ENCODE measurements around the gene STIM1.
A peak's percentile ranks its signal among the peaks of the same experiment; 100 is the strongest.

Gene STIM1

DNA sequence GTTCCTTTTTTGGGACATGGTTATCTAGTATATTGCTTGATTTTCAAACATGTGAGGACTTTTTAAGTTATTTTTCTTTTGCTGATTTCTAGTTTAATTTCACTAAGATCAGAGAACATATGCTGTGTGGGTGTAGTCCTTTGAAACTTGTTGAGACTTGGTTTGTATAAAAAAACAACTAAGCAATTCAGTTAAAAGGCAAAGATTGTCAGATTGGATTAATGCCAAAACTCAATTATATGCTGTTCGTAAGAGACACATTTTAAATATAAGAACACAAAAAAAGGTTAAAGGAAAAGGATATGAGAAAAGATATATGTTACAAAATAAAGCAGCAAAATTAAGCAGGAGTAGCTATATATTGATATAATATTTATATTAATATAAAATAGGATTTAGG is 221.3 kb downstream of the STIM1 start:
- DNase-seq = no peak

DNA sequence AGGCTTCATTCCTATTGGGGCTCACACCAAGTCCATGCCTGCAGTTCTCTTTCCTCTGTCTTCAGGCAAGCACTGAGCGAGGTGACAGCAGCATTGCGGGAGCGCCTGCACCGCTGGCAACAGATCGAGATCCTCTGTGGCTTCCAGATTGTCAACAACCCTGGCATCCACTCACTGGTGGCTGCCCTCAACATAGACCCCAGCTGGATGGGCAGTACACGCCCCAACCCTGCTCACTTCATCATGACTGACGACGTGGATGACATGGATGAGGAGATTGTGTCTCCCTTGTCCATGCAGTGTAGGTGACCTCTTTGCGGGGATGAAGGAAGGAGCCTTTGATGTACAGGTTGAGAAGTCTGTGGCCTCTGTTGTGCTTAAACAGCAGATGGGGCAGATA is 227.7 kb downstream of the STIM1 start:
- no peak for DNase-seq

DNA sequence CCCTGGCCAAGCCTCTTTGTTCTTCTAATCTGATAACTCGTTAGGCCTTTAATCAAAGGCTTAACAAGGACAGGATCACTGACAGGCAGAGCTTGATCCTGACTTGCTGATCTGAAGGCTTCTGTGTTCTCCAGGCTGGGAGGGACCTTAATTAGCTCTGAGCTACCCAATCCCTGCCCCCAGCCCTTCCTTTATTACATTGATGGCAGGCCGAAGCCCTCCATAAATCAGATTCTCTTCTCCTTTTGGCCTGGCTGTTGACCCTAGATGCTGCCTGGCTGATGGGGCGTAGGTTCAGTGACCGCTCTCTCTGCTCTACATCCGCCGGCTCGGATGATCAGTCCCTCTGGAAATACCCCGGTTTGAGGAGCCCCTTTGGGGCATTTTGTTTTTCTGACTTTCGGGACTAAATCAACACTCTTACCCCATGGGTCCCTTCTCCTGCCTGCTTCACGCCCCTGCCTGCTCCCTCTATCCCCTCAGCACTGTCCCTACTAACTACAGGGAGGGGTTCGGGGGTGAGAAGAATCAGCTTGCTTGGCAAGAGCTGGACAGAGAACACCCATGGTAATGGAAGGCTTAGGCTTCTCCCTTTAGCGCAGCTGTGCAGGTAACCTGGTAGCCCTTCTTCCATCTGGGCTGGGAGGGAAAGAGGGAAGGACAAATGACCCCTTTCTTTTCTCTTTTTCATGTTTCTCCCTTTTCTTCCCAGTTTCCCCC is 229.1 kb downstream of the STIM1 start:
- DNase-seq = no peak

DNA sequence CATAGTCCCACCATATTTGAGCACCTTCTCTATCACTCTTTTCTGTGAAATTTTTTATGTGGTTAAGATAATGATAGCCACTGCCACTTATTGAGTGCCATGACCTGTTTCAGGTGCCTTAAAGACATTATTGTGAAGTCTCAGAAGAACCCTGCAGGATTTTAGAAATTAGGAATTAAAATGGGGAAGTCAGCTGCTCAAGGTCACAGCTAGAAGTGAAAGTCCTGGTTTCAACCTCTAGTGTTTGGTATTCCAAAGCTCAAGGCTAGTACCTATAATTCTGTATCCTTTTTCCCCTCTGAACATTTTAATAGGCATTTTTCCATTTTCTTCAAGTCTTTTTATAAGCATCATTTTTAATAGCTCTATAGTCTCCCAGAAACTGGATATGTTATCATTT is 230.1 kb downstream of the STIM1 start:
- DNase-seq = no peak

DNA sequence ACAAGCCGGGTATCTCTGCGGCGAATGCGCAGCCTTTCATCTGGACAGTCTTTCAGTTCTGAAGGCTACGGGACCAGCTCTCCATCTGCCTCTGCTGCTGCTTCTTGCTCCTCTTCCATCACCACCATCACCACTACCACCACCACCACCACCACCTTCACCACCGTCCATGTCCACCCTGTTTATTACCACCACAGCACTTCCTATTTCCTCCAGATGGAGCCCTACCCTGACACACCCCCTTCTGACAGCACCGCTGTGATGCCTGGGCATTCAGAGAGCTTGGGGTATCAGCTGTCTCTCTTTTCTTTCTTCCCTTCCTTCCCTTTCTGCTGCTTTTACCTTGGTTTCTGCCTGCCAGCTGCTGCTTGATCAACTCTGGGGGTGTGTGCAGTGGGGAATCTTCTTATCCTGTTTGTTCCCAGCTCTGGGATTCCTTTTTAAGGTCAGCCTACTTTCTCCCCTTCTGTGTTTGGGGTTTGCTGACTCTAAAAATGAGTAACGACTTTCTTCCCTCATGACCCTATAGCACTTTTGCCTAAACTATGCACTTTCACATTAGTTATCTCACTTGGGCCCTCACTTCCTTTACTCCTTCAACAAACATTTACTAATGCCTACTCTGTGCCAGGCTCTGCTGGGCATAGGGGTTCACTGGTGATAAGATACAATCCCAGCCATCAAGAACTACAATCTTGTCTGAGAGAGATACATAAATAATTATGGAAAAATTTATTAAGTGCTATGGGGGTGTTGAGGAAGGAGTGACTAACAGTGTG is 231.3 kb downstream of the STIM1 start:
- no peak for DNase-seq

DNA sequence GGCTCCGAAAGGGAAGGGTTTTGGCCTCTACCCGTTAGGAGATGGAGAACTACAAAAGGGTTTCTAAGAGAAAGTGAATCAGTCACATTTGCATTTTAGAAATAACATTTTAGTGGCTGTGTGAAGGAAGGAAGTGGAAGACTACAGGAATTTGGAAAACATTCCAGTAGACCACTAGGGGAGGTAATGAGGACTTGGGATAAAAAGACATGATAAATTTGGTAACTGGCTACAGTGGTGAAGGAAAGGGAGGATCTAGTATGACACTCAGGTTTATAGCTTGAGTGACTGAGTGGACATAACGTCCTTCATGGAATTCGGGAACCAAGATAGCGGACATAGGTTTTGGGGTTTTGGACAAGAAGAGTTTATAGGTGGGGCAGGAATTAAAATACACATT is 232.1 kb downstream of the STIM1 start:
- no peak for DNase-seq

DNA sequence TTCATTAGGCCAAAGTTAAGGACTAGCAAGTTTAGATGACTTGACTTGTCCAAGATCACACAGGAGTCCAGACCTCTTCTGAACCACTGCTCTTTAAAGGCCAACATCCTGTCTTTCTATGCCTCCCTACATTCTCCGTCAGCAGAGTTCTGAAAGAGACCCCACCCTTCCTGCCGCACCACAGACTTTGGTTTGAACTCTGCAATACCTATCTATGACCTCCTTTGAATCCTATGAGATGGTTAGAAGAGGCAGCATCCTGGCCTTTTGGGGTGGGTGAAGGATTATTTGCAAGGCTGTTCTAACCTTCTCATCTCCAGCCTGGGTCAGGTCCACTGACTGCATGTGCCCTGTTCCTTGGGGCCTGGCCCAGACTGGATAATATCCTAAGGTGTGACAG is 234.8 kb downstream of the STIM1 start:
- peak; percentile 30 for DNase-seq

DNA sequence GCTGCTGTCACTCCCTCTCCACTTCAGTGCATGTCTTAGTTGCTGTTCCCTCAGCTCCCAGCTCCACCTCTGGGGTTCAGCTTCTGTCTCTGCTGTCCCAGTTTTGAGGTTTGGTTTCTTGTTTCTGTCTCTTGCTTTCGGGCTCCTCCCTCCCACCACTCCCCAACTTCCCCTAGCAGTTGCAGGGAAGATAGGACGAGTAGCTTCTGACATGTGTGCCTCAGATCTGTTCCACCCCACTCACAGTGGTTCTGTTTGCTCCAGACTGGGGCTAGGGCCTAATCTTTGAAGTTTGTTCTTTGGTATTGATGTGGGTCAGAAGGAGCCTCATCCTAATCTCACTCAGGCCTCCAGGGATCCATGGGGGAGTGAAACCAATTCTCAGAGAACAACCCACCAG is 236.6 kb downstream of the STIM1 start:
- no peak for DNase-seq

DNA sequence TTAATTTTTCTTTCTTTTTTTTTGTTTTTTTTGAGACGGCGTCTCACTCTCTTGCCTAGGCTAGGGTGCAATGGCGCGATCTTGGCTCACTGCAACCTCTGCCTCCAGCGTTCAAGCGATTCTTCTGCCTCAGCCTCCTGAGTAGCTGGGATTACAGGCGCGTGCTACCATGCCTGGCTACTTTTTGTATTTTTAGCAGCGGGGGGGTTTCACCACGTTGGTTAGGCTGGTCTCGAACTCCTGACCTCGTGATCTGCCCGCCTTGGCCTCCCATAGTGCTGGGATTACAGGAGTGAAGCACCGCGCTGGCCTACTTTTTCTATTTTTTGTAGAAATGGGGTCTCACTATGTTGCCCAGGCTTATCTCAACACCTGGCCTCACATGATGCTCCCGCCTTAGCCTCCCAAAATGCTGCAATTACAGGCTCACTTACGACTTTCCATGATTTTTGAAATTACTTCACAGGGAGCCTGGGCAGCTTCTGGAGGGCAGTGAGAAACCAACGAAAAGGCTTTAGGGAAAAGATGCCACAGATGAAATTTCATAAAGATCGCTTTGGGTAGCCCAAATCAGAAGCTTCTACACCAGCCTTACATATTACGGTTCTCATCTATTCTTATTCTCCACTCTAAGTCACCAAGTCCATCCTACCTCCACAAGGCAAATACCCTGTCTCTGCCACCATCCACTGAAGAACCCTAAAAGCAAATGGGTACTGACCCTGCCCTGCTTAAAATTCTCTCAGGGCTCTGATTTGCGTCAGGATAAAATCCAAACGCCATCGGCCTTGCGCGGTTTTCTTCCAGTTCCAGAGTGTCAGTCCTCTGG is 238.3 kb downstream of the STIM1 start:
- DNase-seq = no peak

DNA sequence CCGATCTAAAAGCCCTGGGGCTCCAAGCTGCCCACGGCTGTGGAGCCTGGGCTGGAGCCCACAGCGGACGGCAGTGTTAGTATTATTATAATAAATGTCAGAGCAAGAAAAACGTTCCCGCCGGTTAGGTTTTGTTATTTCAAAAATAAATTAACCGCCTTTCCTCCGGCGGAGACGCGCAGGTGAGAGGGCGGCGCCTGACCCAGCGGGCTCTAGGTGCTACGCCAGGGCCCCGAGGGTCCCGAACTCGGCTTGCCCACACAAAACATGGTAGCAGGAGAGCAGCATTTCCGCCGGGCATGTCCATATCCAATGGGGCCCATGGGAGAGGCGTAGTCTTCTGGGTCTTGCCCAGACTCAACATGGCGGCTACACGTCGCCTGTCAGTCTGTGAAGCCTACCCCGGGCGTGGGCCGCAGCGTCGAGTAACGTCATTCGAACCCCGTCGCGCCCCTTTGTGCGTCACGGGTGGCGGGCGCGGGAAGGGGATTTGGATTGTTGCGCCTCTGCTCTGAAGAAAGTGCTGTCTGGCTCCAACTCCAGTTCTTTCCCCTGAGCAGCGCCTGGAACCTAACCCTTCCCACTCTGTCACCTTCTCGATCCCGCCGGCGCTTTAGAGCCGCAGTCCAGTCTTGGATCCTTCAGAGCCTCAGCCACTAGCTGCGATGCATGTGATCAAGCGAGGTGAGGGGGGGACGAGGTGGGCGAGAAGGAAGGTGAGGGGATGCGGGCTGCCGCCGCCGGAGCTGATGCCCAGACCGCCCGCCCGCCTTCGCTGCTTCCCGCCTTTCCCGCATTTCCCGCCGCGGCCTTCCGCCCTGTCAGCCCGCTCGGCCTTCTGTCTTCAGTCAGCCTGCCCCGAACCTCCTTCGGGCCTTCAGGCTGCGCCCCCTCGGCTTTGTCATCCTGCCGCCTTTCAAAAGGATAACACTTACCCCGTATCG is 239.2 kb downstream of the STIM1 start, which contains the start of gene RRM1:
Gene RRM1, plus strand, starts transcription at position 452 of the 944 bp plus-strand sequence. Its CDS starts 214 bp downstream, at position 666.
- peak; percentile 89 for DNase-seq

DNA sequence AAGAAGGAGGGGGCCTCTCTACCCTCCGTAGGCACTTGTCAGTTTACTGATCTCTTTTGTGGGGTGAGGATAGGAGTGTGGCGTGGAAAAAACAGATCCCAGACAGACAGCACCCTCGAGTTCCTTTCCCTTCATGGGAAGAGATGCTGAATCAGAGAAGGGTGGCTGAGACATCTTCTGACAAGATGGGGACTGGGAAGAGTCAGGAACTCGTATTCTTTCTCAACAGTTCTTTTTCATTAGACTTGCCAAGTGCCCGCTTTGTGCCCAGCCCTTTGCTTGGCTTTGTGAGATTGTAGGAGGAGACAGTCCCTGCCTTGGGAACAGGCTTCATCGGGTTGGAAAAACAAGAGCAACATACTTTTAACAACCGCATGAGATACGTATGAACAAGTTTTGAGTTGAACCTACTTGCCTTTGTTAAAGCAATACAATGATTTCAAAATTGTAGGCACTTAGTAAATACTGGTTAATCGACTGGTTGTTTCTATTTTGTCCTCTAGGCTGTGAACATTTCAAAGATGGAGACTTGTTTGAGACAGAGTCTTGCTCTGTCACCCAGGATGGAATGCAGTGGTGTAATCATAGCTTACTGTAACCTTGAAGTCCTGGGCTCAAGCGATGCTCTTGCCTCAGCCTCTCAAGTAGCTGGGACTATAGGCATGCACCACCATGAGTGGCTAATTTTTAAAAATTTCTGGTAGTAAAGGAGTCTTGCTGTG is 240.2 kb downstream of the STIM1 start:
- DNase-seq = no peak

DNA sequence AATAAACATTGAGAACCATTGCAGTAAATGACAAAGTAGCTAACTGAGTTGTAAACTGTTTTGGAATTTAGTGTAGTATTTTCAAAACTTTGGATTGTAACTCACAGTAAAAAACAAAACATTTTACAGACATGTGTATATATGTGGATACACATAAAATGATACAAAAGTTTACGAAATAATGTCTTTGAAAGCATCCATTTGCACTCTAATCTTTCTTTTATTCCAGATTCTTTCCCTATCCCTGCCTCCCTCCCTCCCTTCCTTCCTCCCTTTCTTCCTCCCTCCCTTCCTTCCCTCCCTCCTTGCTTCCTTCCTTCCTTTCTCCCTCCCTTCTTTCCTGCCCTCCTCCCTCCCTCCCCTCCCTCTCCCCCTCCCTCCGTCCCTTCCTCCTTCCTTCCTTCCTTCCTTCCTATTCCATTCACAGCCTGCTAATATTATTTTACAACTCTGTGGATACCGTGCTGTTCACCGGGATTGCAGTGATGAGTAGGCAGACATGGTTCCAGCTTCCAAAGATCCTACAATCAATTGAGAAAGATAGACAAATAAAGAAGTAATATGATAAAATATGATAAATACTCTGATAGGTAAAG is 242.7 kb downstream of the STIM1 start:
- no peak for DNase-seq

DNA sequence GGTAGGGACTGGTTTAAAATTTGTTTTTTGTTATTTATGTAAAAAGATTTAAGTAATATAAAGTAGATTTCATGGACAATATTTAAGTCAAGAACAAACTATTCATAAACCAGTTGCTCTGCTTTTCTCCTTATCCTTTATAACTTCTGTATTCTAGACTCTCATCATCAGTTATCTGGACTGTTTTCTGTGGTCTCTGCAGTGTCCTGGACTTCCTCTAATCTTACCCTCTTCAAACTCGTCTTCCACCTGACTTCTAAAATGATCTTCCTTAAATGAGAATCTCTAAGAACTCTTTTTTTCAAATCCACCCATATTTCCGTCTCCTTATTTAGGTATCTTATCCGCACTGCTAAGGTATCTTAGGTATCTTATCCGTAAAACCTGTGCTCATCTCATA is 247.2 kb downstream of the STIM1 start:
- DNase-seq = no peak

DNA sequence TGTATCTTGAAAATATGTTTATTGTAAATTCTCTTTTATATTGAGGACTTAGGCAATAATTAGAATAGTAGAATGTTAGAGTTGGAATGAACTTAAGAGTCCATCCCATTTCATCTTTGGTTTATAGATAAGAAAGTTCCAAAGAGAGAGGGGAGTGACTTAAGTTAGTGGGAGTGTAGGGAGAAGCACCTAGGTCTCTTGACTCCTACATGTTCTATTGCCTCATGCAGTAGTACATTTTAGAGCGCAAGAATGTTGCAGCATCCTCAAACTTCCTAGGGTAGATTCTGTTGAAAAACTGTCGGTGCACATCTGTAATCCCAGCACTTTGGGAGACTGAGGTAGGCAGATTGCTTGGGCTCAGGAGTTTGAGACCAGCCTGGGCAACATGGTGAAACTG is 247.8 kb downstream of the STIM1 start:
- DNase-seq = no peak

DNA sequence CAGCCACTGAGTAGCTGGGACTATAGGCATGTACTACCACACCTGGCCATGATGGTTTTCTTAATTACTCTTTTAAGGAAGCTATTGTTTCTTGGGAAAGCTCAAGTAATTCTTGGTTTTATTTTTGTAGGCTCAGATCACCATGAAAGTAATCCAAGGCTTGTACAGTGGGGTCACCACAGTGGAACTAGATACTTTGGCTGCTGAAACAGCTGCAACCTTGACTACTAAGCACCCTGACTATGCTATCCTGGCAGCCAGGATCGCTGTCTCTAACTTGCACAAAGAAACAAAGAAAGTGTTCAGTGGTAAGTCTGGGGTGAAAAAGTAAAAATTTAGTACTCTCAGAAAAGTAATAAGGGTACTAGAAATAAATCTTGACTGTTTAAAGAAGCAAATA is 250.5 kb downstream of the STIM1 start:
- no peak for DNase-seq

DNA sequence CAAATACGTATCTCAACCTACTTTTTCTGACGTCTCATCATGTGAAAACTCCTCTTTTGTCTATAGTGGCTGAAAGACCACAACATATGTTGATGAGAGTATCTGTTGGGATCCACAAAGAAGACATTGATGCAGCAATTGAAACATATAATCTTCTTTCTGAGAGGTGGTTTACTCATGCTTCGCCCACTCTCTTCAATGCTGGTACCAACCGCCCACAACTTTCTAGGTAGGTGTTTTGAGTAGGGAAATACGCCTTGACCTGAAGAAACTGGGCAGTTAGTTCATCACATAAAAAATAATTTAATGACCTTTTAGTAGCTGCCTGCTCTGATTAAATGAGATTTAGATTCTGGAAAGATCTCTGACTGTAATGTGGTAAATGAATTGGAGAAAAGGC is 256.4 kb downstream of the STIM1 start:
- DNase-seq = no peak

DNA sequence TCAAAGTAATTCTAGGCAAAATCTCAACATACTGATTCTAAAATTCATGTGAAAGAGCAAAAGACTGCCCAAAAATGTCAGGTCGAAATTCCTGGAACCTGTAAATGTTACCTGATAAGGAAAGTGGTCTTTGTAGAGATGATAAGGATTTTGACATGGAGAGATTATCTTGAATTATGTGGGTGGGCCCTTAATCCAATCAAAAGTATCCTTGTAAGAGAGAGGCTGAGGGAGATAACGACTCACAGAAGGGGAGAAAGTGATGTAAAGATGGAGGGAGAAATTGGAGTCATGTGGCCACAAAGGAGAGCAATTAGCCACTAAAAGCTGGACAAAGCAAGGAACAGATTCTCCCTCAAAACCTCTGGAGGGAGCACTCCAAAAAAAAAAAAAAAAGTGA is 259.7 kb downstream of the STIM1 start:
- no peak for DNase-seq

DNA sequence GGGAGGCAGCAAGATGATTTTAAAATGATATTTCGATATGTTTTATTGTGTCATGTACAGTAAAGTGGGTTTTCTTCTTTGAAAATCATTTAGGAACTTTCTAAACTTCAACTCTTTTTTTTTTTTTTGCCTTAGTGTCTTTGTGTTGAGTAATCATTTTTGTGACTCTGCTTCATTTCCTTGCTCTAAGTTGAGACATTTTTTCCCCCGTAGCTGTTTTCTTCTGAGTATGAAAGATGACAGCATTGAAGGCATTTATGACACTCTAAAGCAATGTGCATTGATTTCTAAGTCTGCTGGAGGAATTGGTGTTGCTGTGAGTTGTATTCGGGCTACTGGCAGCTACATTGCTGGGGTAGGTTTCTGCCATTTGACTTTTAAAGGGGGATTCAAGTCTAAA is 262.6 kb downstream of the STIM1 start:
- DNase-seq = no peak

DNA sequence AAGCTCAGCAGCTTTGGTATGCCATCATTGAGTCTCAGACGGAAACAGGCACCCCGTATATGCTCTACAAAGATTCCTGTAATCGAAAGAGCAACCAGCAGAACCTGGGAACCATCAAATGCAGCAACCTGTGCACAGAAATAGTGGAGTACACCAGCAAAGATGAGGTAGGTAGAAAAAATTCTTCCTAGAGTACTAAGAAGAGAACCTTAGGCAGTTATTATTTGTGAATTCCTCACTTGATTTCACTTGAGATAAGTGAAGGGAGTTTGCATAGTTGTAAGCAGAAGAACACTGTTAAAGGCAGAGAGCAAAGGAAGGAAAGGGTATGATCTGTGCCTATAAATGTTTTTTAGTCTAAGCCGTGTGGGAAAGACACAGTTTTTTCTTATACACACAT is 267.8 kb downstream of the STIM1 start:
- DNase-seq = no peak

DNA sequence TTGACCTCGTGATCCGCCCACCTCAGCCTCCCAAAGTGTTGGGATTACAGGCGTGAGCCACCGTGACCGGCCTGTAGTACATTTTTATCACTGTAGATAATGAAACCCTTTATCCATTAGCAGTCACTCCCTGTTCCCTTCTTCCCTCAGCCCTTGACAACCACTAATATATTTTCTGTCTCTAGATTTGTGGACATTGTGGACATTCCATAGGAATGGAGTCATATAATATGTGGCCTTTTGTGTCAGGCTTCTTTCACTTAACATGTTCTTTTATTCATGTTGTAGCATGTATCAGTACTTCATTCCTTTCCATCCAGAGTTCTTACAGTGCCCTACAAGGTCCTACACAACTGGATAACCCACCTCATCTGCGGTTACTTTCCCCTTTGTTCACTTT is 269.7 kb downstream of the STIM1 start:
- no peak for DNase-seq

DNA sequence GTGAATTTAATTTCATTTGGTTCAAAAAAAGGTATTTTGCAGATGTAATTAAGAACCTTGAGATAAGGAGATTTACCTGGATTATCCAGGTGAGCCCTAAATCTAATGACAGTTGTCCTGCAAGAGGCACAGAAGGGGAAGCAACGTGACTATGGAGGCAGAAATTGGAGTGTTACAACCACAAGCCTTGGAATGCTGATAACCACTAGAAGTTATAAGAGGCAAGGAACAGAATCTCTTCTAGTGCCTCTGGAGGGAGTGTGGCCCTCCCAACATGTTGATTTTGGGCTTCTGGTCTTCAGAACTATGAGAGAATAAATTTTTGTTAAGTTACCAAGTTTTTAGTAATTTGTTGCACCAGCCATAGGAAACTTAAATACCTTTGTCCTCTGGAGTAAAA is 271.9 kb downstream of the STIM1 start:
- no peak for DNase-seq
